OCI-M2 (cell line): ENCODE data around the gene RHBDD1.
"Not testable (repeated sequence)": the region's sequence is repeated elsewhere in the genome, so short reads cannot be mapped to it uniquely, and the experiment has no call there.

Source experiments
- DNase-seq: peaks from one replicate; lab custom pipeline; 2025; ENCODE audit not compliant: unreplicated experiment; lab: John Stamatoyannopoulos, UW

Gene RHBDD1

GRCh38 chr2:226839951-226840350 lies 4.1 kb downstream of the RHBDD1 start:
- no peak for DNase-seq

GRCh38 chr2:226843001-226843400 lies 7.1 kb downstream of the RHBDD1 start:
- DNase-seq, result not testable (repeated sequence)

- DNase-seq, result no peak
These were observed 9.7 kb downstream of the RHBDD1 start for GRCh38 chr2:226845386-226846116.

- DNase-seq, result no peak
These were observed 11.2 kb downstream of the RHBDD1 start for GRCh38 chr2:226847090-226847489.

GRCh38 chr2:226847511-226847910 lies 11.7 kb downstream of the RHBDD1 start:
- no peak for DNase-seq

- no peak for DNase-seq
These were observed 13.5 kb downstream of the RHBDD1 start for GRCh38 chr2:226849349-226849748.

- DNase-seq, result no peak
These were observed 14.2 kb downstream of the RHBDD1 start for GRCh38 chr2:226850024-226850423.

GRCh38 chr2:226855787-226856186 lies 19.9 kb downstream of the RHBDD1 start:
- DNase-seq, result no peak

GRCh38 chr2:226860087-226860486 lies 24.2 kb downstream of the RHBDD1 start:
- no peak for DNase-seq

- no peak for DNase-seq
These were observed 26.8 kb downstream of the RHBDD1 start for GRCh38 chr2:226862623-226863022.

GRCh38 chr2:226865273-226865672 lies 29.4 kb downstream of the RHBDD1 start:
- no peak for DNase-seq

GRCh38 chr2:226865710-226866109 lies 29.9 kb downstream of the RHBDD1 start:
- no peak for DNase-seq

GRCh38 chr2:226868331-226869162 lies 32.7 kb downstream of the RHBDD1 start:
- no peak for DNase-seq

GRCh38 chr2:226869371-226869770 lies 33.5 kb downstream of the RHBDD1 start:
- DNase-seq, result no peak

- peak; percentile 14 for DNase-seq
These were observed 37.3 kb downstream of the RHBDD1 start for GRCh38 chr2:226873051-226873620.

GRCh38 chr2:226873826-226874225 lies 38.0 kb downstream of the RHBDD1 start:
- DNase-seq, result no peak

GRCh38 chr2:226874749-226875148 lies 38.9 kb downstream of the RHBDD1 start:
- no peak for DNase-seq

GRCh38 chr2:226875438-226876225 lies 39.8 kb downstream of the RHBDD1 start:
- DNase-seq, result no peak

- DNase-seq, result no peak
These were observed 41.6 kb downstream of the RHBDD1 start for GRCh38 chr2:226877491-226877890.

GRCh38 chr2:226881287-226881686 lies 45.4 kb downstream of the RHBDD1 start:
- no peak for DNase-seq

GRCh38 chr2:226882606-226883005 lies 46.8 kb downstream of the RHBDD1 start:
- no peak for DNase-seq
